Measurements from ENCODE around the gene NXPH3. TPM values are rescaled to one million over a fixed set of nuclear protein-coding genes. Genes with fewer than 3 reads are reported as not detected.

The NXPH3 gene
- total and polyA plus RNA-seq, 9 of the 15 experiments (the other 6 are each of a cell fraction or from before 2014, with no cell fraction given), result 0.04 to 0.27 (median 0.07) TPM; not detected in 2

DNA sequence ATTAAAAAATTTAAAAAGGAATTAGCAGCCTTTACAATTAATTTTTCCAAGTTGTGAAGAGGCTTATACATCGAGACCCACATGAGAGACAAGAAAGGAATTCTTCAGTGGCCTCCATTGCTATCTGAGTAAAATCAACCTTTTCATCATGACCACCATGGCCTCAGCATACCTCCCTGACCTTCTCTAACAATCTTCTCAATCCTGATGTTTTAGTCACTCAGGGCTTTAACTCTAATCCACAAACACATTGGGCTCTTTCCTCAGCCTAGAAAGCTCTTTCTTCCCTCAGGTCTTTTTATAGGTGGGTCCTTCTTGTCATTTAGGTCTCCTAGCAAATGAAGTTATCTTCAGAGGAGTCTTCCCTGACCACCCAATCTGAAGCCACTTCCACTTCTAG, 55.8 kb downstream of the NXPH3 start:
- Histone ChIP-seq H3K9ac (ENCODE audit: insufficient read depth in 1 of 2, low read depth in 2 of 2, low read length in 2 of 2) (no peak overlapping the region), H3K4me3 (no peak overlapping the region), H3K27ac (ENCODE audit: extremely low read depth, low read depth, low read length) (no peak overlapping the region), H3K4me2 (ENCODE audit: insufficient read depth, low read length) (no peak overlapping the region), H3K27me3 (ENCODE audit: control insufficient read depth in 2 of 2, insufficient read depth in 2 of 2, low read length in 2 of 2) (no peaks in the 10 kb centered on the region), H3K9me3 (replicated peaks; ENCODE audit: control insufficient read depth, insufficient read depth, low read depth, low read length) (no peaks in the 10 kb centered on the region), H3K79me2 (ENCODE audit: control insufficient read depth, insufficient read depth, low read length) (peaks cover 37% of the 10 kb centered on the region; the same call in 2 of the 3 replicates), H4K20me1 (replicated peaks; ENCODE audit: control insufficient read depth, insufficient read depth, low read length) (no peaks in the 10 kb centered on the region), H2AFZ (ENCODE audit: low read depth, low read length) (no peak overlapping the region), H3K9me1 (ENCODE audit: control insufficient read depth, insufficient read depth, low read length) (no peaks in the 10 kb centered on the region), H3K4me1 (replicated peaks in 1 of 2; ENCODE audit: control insufficient read depth in 2 of 2, insufficient read depth in 2 of 2, low read length in 2 of 2) (no peaks in the 10 kb centered on the region), H3K36me3 (ENCODE audit: control insufficient read depth, insufficient read depth, low read length) (peaks cover 8% of the 10 kb centered on the region; the same call in 1 of the 3 replicates)
- CTCF ChIA-PET (ENCODE audit: low intra/inter-chr PET ratio), result no interaction called here
- in situ Hi-C loops (cut with MboI) (no loop called here), intact Hi-C loops (cut with micrococcal nuclease) (no loop called here)
- BruUV-seq (replicated peaks), result no TSS peak
- POLR2A ChIA-PET, result interaction anchor here (1.3 kb wide), 1 partner anchor 13 kb away, joined by 5 read pairs; no protein-coding TSS in a partner anchor
- 86% methylated on average over 1 of the region's 1 CpG for WGBS (ENCODE audit: insufficient coverage, low coverage, missing lambda C conversion rate)
- ATAC-seq, result no peak
- no peak for FAIRE-seq
- no peak for DNase-seq (ENCODE audit: extremely low read depth in 1 of 4, low spot score in 3 of 4)
- no peak for TF ChIP-seq KAT7 (CRISPR knock-in tag; IDR thresholded peaks at IDR 0.05; ENCODE audit: borderline replicate concordance)
- TF ChIP-seq GTF2F1 (IDR thresholded peaks at IDR 0.05; ENCODE audit: low read depth, low read length), result no peak
- no peak for TF ChIP-seq BDP1 (IDR thresholded peaks at IDR 0.05; ENCODE audit: insufficient read depth, insufficient read length)
- TF ChIP-seq, protein P1, sequence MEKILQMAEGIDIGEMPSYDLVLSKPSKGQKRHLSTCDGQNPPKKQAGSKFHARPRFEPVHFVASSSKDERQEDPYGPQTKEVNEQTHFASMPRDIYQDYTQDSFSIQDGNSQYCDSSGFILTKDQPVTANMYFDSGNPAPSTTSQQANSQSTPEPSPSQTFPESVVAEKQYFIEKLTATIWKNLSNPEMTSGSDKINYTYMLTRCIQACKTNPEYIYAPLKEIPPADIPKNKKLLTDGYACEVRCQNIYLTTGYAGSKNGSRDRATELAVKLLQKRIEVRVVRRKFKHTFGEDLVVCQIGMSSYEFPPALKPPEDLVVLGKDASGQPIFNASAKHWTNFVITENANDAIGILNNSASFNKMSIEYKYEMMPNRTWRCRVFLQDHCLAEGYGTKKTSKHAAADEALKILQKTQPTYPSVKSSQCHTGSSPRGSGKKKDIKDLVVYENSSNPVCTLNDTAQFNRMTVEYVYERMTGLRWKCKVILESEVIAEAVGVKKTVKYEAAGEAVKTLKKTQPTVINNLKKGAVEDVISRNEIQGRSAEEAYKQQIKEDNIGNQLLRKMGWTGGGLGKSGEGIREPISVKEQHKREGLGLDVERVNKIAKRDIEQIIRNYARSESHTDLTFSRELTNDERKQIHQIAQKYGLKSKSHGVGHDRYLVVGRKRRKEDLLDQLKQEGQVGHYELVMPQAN (IDR thresholded peaks at IDR 0.05; ENCODE audit: borderline replicate concordance), result no peak
- TF ChIP-seq, protein P2, sequence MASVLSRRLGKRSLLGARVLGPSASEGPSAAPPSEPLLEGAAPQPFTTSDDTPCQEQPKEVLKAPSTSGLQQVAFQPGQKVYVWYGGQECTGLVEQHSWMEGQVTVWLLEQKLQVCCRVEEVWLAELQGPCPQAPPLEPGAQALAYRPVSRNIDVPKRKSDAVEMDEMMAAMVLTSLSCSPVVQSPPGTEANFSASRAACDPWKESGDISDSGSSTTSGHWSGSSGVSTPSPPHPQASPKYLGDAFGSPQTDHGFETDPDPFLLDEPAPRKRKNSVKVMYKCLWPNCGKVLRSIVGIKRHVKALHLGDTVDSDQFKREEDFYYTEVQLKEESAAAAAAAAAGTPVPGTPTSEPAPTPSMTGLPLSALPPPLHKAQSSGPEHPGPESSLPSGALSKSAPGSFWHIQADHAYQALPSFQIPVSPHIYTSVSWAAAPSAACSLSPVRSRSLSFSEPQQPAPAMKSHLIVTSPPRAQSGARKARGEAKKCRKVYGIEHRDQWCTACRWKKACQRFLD (CRISPR knock-in tag; IDR thresholded peaks at IDR 0.05), result no peak
- TF ChIP-seq CUX1 (CRISPR knock-in tag; IDR thresholded peaks at IDR 0.05), result no peak
- no peak for TF ChIP-seq PCBP2 (IDR thresholded peaks at IDR 0.05; ENCODE audit: low read depth, low read length, poor library complexity, severe bottlenecking)
- TF ChIP-seq IRF2 (CRISPR knock-in tag; IDR thresholded peaks at IDR 0.05), result no peak
- no peak for TF ChIP-seq ZNF586 (CRISPR knock-in tag; conservative IDR thresholded peaks at IDR 0.05)
- no peak for TF ChIP-seq ZNF175 (CRISPR knock-in tag; IDR thresholded peaks at IDR 0.05; ENCODE audit: low read depth)
- no peak for TF ChIP-seq BACH1 (tag; IDR thresholded peaks at IDR 0.05)
- no peak for TF ChIP-seq KDM4B (IDR thresholded peaks at IDR 0.05; ENCODE audit: borderline replicate concordance in 2 of 2, low read depth in 1 of 2)

Data from K562 (cell line).